Measurements from ENCODE around the gene CAMSAP2. TPM values are rescaled to one million over a fixed set of nuclear protein-coding genes. Genes with fewer than 3 reads are reported as not detected.

CAMSAP2 gene
- polyA plus RNA-seq, 2 of the 4 experiments (the other 2 are of a cell fraction), result 17.3 to 28.5 TPM

- H3K4me2 ChIP-seq, result no peak overlapping the region
- TF ChIP-seq NFE2L2 (conservative IDR thresholded peaks at IDR 0.05; ENCODE audit: low read length), result no peak
- no peaks in the 10 kb centered on the region for H3K9me3 ChIP-seq
- H3K27ac ChIP-seq, result no peak overlapping the region
- FAIRE-seq, result no peak
- ChIA-PET CTCF (interaction anchor here (0.7 to 8.6 kb wide), 8 partner anchors 11 to 348 kb away, joined by 3 to 57 read pairs (median 4); no protein-coding TSS in a partner anchor), POLR2A (no interaction called here)
- H3K4me1 ChIP-seq, result peaks cover 6% of the 10 kb centered on the region; the same call in 2 of the 3 replicates
- no peak for ATAC-seq
- no peak for DNase-seq (ENCODE audit: low read depth in 1 of 2, low spot score in 1 of 2)
- WGBS (ENCODE audit: missing lambda C conversion rate), result 72% methylated on average over 5 of the region's 5 CpGs
- H3K4me3 ChIP-seq, result no peak overlapping the region
Measured at GRCh38 chr1:200875416-200875815, 136.7 kb downstream of the CAMSAP2 start.

- ChIA-PET POLR2A (interaction anchor here (0.6 kb wide), 2 partner anchors 33 to 237 kb away, joined by 3 read pairs; no protein-coding TSS in a partner anchor), CTCF (interaction anchor here (0.7 to 8.6 kb wide), 8 partner anchors 9 to 346 kb away, joined by 3 to 57 read pairs (median 4); no protein-coding TSS in a partner anchor)
- Histone ChIP-seq H3K9me3 (no peaks in the 10 kb centered on the region), H3K4me2 (no peak overlapping the region), H3K27ac (no peak overlapping the region), H3K4me3 (no peak overlapping the region), H3K4me1 (peaks cover 6% of the 10 kb centered on the region; the same call in 2 of the 3 replicates)
- no peak for ATAC-seq
- no peak for DNase-seq (ENCODE audit: low read depth in 1 of 2, low spot score in 1 of 2)
- FAIRE-seq, result no peak
- WGBS (ENCODE audit: missing lambda C conversion rate), result 81% methylated on average over 3 of the region's 3 CpGs
- TF ChIP-seq TP53 (CRISPR knock-in tag; IDR thresholded peaks at IDR 0.05) (no peak), HOXB5 (CRISPR knock-in tag; IDR thresholded peaks at IDR 0.05) (no peak), CEBPB (IDR thresholded peaks at IDR 0.05) (no peak), FOSL2 (IDR thresholded peaks at IDR 0.05) (no peak), FOSL2 (CRISPR knock-in tag; IDR thresholded peaks at IDR 0.05) (no peak), NPAS2 (CRISPR knock-in tag; IDR thresholded peaks at IDR 0.05; ENCODE audit: borderline replicate concordance) (no peak), REST (IDR thresholded peaks at IDR 0.05) (no peak), CBX2 (IDR thresholded peaks at IDR 0.05; ENCODE audit: borderline replicate concordance, low read depth) (no peak), HOXB13 (CRISPR knock-in tag; IDR thresholded peaks at IDR 0.05; ENCODE audit: low read depth) (no peak), POLR2AphosphoS2 (conservative IDR thresholded peaks at IDR 0.05; ENCODE audit: low read length) (no peak), RNF2 (IDR thresholded peaks at IDR 0.05; ENCODE audit: borderline replicate concordance, low read depth) (no peak), POLR2A (IDR thresholded peaks at IDR 0.05; ENCODE audit: low read length) (no peak), JUNB (IDR thresholded peaks at IDR 0.05) (no peak)
- TF ChIP-seq, protein P1, sequence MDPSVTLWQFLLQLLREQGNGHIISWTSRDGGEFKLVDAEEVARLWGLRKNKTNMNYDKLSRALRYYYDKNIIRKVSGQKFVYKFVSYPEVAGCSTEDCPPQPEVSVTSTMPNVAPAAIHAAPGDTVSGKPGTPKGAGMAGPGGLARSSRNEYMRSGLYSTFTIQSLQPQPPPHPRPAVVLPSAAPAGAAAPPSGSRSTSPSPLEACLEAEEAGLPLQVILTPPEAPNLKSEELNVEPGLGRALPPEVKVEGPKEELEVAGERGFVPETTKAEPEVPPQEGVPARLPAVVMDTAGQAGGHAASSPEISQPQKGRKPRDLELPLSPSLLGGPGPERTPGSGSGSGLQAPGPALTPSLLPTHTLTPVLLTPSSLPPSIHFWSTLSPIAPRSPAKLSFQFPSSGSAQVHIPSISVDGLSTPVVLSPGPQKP (IDR thresholded peaks at IDR 0.05; ENCODE audit: low read depth, low read length), result no peak
Measured at GRCh38 chr1:200877010-200877409, 138.3 kb downstream of the CAMSAP2 start.

DNA sequence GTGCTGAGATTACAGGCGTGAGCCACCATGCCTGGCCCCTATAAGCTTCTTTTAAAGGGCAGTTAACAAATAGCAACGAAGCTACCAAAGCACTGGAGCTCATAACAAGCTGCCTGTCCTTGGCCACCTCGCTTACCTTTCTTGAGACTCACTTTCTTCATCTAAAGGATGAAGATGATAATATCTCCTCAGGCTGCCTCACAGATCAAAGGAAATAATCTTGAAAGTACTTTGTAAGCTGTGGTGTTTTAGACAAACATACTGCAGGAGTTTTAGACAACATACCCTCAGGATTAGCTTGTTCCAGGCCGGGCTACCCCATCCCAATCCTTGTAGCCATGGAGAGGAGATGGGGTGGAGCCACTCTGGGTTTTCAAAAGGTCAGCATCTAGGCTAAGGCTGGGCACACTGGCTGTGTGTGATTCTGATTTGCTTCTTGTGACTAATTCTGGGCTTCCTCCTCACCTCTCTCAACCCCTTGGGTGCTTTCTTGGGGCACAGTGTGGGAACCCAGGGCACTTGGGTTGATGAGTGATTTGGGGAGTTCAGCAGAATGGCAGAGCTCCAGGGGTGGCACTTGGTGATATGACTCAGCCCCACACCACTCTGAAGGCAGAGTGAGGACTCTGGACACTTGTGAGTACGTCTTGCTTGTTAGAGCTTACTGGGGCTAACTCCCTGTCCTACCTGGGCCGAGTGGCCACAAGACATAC is 139.3 kb downstream of the CAMSAP2 start:
- Histone ChIP-seq H3K4me1 (peaks cover 6% of the 10 kb centered on the region; the same call in 2 of the 3 replicates), H3K4me2 (0 out of 3 replicates have a peak overlapping the region, but pooled peaks have one; percentile 6), H3K27ac (0 out of 6 replicates have a peak overlapping the region, but pooled peaks of 1 of the 2 experiments have one; percentile 4), H3K4me3 (no peak overlapping the region), H3K9me3 (no peaks in the 10 kb centered on the region)
- FAIRE-seq, result no peak
- no peak for TF ChIP-seq TFCP2L1 (CRISPR knock-in tag; IDR thresholded peaks at IDR 0.05)
- no peak for TF ChIP-seq RFX5 (IDR thresholded peaks at IDR 0.05)
- TF ChIP-seq, protein P2, sequence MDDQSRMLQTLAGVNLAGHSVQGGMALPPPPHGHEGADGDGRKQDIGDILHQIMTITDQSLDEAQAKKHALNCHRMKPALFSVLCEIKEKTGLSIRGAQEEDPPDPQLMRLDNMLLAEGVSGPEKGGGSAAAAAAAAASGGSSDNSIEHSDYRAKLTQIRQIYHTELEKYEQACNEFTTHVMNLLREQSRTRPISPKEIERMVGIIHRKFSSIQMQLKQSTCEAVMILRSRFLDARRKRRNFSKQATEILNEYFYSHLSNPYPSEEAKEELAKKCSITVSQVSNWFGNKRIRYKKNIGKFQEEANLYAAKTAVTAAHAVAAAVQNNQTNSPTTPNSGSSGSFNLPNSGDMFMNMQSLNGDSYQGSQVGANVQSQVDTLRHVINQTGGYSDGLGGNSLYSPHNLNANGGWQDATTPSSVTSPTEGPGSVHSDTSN (IDR thresholded peaks at IDR 0.05), result no peak
- no peak for TF ChIP-seq RCOR1 (IDR thresholded peaks at IDR 0.05; ENCODE audit: low read depth, low read length)
- no peak for TF ChIP-seq MYC (IDR thresholded peaks at IDR 0.05; ENCODE audit: borderline replicate concordance, low read length)
- TF ChIP-seq SREBF2 (IDR thresholded peaks at IDR 0.05), result no peak
- TF ChIP-seq CHD2 (IDR thresholded peaks at IDR 0.05; ENCODE audit: low read length, partially characterized antibody), result no peak
- WGBS (ENCODE audit: missing lambda C conversion rate), result 60% methylated on average over 6 of the region's 6 CpGs
- DNase-seq (ENCODE audit: low read depth in 1 of 2, low spot score in 1 of 2), result no peak
- ATAC-seq, result peak; percentile 25 to 39; a peak in 2 of 6 replicates
- ChIA-PET CTCF (interaction anchor here (0.6 to 8.6 kb wide), 6 partner anchors 8 to 323 kb away, joined by 3 to 57 read pairs (median 4); no protein-coding TSS in a partner anchor), POLR2A (interaction anchor here (0.6 kb wide), 1 partner anchor 602 kb away, joined by 3 read pairs; no protein-coding TSS in a partner anchor)

Data from A549 (cell line).